Activated CD8-positive, alpha-beta memory T cell treated with anti-CD3 and anti-CD28 coated beads, Interleukin-2, amount 10 ng/mL, durations not matched to agents 7 days and 5 days (primary cell): Measurements from ENCODE around the gene ACSM2B. TPM values are rescaled to one million over a fixed set of nuclear protein-coding genes. Genes with fewer than 3 reads are reported as not detected.
"Not testable (repeated sequence)": the region's sequence is repeated elsewhere in the genome, so short reads cannot be mapped to it uniquely, and the experiment has no call there.

Experiments used
- ATAC-seq: fragments of 150-1000 bp; cut with Tn5 transposase; one replicate; pipeline ENCODE4 v1.10.0; 2021; ENCODE audit warnings: moderate library complexity
- CTCF ChIA-PET: fragments of 350-600 bp; sonication (Branson Sonifier 250); formaldehyde crosslinking; loops from one replicate; lab custom pipeline; 2021; ENCODE audit warnings: antibody characterized with exemption; lab: Charles Lee
- DNase-seq: peaks from one replicate; pipeline ENCODE4 v3.0.0-alpha.2; 2020
- H3K27ac Mint-ChIP-seq: one replicate; pipeline ENCODE4 v1.8.0; 2021; ENCODE audit warnings: mild to moderate bottlenecking, mixed read lengths
- H3K27me3 Mint-ChIP-seq: one replicate; pipeline ENCODE4 v1.8.0; 2021; ENCODE audit warnings: mixed read lengths
- H3K36me3 Mint-ChIP-seq: one replicate; pipeline ENCODE4 v1.8.0; 2021; ENCODE audit warnings: mild to moderate bottlenecking, mixed read lengths
- H3K4me1 Mint-ChIP-seq: one replicate; pipeline ENCODE4 v1.8.0; 2021; ENCODE audit warnings: mixed read lengths
- H3K4me3 Mint-ChIP-seq: one replicate; pipeline ENCODE4 v1.8.0; 2021; ENCODE audit warnings: mild to moderate bottlenecking, moderate library complexity, mixed read lengths
- H3K9me3 Mint-ChIP-seq: one replicate; pipeline ENCODE4 v1.8.0; 2022; ENCODE audit warnings: low read depth, mixed read lengths
- total RNA-seq, 2 experiments: library from RNA; stranded (reverse); gene quantifications; one replicate each; pipeline ENCODE4 v1.2.3, GENCODE V29; 2021

ACSM2B gene
- total RNA-seq, 2 experiments from 2014 or later, result 0.49 TPM; not detected in 1

DNA sequence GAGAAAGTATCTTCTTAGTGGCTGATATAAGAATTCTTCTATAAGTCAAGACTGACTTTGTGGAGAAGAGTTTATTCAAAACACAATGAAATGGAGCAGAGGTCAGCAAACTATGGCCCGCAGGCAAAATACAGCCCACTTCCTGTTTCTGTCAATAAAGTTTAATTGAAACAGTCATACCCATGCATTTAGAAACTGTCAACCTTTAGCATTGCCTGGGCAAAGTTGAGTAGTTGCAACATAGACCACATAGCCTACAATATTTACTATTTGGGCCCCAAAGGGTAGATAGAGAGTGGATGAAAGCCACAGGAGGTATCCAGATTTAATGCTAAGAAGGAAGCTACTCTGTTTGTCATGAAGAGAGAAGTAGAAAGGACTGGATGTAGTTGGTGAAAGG lies 38.0 kb downstream of the ACSM2B start:
- ATAC-seq, result no peak
- Mint-ChIP-seq H3K4me1 (peaks cover 3% of the 10 kb centered on the region), H3K27ac (no peak overlapping the region), H3K9me3 (no peaks in the 10 kb centered on the region), H3K27me3 (no peaks in the 10 kb centered on the region), H3K36me3 (no peaks in the 10 kb centered on the region), H3K4me3 (no peak overlapping the region)
- CTCF ChIA-PET, result no interaction called here
- DNase-seq, result no peak

DNA sequence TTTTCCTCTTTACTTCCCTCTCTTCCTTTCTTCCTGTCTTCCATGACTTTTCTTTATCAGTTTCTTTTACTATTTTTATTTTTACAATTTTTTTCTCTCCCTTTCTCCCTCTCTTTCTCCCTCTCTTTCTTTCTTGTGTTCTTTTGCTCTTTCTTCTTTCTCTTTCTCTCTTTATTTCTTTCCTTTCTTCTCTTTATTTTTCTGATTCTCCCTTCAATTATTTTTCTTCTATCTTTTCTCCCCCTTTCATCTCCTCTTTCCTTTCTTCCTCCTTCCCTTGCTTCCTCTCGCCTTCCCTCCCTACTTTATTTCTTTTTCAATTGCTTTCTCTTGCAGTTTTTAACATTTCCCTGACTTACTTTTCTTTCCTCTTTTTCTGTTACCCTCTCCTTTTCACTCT lies 39.5 kb downstream of the ACSM2B start:
- H3K4me3 Mint-ChIP-seq, H3K27ac Mint-ChIP-seq, H3K27me3 Mint-ChIP-seq, DNase-seq, ATAC-seq, H3K4me1 Mint-ChIP-seq, CTCF ChIA-PET, H3K36me3 Mint-ChIP-seq, H3K9me3 Mint-ChIP-seq: not testable (repeated sequence)

DNA sequence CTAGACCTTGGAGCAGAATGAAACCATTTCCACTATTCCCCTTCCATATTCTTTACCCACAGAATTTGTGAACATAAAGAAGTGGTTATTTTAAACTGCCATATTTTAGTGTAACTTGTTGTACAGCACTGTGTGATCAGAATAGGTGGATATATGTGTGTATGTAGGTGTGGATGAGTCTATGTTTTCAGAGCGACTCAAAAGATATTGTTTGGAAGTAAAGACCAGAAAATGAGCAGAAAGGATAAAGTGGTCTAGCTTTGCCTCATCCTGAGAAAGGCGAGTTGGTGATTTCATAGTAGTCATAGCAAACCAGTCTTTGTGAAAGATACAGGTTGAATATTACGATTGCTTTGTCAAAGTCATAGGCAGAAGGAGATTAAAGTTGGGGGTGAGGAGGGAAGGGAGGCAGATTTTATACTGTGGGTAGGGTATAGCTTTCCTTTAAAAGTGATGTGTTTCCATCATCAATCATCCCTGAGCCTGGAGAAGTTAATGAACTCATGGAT lies 43.8 kb downstream of the ACSM2B start:
- H3K4me1 Mint-ChIP-seq, H3K9me3 Mint-ChIP-seq, H3K27me3 Mint-ChIP-seq, DNase-seq, ATAC-seq, H3K4me3 Mint-ChIP-seq, H3K27ac Mint-ChIP-seq, CTCF ChIA-PET, H3K36me3 Mint-ChIP-seq: not testable (repeated sequence)

DNA sequence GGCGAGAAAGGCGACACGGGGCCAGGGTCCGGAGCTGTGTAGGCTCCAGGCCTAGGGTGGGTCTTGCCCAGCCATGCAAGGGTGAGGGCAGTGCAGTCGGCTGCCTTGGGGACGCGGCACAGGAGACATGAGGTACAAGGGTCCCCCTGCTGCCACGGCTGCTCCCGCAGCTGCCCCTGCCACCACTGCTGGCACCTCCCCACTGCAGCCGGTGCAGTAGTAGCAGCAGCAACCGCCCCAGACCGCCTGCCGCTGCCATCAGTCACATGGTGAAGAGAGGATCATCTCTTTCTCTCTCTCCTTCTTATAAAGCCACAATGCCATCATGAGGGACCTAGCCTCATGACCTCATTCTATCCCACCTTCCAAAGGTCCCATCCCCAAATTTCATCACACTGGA lies 44.4 kb downstream of the ACSM2B start:
- CTCF ChIA-PET, DNase-seq, H3K36me3 Mint-ChIP-seq, ATAC-seq, H3K9me3 Mint-ChIP-seq, H3K27me3 Mint-ChIP-seq, H3K4me1 Mint-ChIP-seq, H3K4me3 Mint-ChIP-seq, H3K27ac Mint-ChIP-seq: not testable (repeated sequence)

DNA sequence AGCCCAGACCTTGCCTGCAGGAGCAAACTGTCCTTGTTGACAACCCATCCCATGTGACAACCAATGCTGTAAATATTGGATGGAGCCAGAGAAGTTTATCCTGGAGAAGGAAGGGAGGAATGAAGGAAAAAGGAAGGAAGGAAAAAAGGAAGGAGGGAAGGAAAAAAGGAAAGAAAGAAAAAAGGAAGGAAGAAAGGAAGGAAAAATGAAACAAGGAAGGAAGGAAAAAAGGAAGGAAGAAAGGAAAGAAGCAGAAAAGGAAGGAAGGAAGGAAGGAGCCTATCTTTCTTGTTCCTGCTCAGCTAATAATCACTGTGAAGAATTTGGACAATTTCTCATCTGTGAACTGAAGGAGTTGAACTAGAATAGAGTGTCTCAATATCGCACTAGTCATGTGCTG lies 56.1 kb downstream of the ACSM2B start:
- CTCF ChIA-PET, result no interaction called here
- ATAC-seq (no peak), DNase-seq (no peak)
- Mint-ChIP-seq H3K4me3 (no peak overlapping the region), H3K27ac (no peak overlapping the region), H3K4me1 (no peaks in the 10 kb centered on the region), H3K27me3 (peaks cover 4% of the 10 kb centered on the region), H3K9me3 (no peaks in the 10 kb centered on the region), H3K36me3 (no peaks in the 10 kb centered on the region)

DNA sequence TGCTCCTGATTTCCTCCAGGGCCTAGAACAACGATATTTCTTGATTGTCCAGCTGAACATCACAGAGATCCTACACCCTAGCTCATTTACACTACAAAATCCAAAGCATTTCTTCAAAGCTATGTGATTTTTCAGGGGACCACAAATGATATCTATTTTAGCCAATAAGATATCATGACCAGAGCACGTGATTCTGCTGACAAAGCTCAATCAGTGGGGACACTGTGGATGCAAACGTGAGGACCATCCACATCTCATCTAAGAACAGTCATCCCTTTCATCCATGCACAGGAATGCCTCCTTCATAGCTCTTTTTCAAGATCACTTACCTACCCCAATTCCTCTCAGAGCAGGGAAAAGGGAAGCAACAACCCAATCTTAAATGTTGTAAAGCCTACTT lies 56.9 kb downstream of the ACSM2B start:
- Mint-ChIP-seq H3K4me3 (no peak overlapping the region), H3K4me1 (no peaks in the 10 kb centered on the region), H3K36me3 (no peaks in the 10 kb centered on the region), H3K9me3 (no peaks in the 10 kb centered on the region), H3K27me3 (peaks cover 4% of the 10 kb centered on the region), H3K27ac (no peak overlapping the region)
- CTCF ChIA-PET, result no interaction called here
- DNase-seq (no peak), ATAC-seq (no peak)

DNA sequence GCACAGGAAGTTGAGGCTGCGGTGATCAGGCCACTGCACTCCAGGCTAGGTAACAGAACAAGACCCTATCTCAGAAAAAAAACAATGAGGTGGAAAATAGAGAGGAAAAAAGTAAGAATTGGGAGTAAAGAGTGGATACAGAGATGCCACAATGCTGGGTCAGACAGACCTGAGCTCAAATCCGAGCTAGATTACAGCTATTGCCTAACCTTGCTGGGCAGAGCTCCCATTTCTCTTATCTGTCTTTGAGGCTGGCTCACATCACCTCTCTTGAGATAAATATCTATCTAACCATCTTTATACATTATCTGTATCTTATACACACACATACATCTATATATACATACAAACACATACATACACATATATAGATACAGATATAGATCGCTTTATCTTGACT lies 59.0 kb downstream of the ACSM2B start:
- CTCF ChIA-PET, result no interaction called here
- peaks cover 9% of the 10 kb centered on the region for H3K27me3 Mint-ChIP-seq
- no peaks in the 10 kb centered on the region for H3K4me1 Mint-ChIP-seq
- H3K36me3 Mint-ChIP-seq, result no peaks in the 10 kb centered on the region
- no peak overlapping the region for H3K27ac Mint-ChIP-seq
- no peak for ATAC-seq
- H3K4me3 Mint-ChIP-seq, result no peak overlapping the region
- DNase-seq, result no peak
- no peaks in the 10 kb centered on the region for H3K9me3 Mint-ChIP-seq

DNA sequence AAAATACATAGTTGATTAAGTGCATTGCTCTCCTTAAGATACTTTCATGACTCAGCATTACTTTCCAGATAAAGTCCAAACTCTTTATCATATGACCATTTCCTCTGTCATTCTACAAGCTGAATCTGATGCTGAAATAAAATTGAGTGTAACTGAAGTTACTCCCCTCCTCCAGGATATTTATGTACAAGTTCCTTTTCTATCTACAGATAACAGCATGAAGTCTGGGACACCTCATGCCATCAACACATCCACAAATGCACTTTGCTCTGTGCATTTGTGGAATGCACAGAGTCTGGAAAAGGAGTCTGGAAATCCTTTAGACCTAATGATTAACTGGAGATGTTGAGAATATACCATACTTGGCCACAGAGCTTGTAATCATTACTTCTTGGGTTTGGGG lies 60.5 kb downstream of the ACSM2B start:
- no peaks in the 10 kb centered on the region for H3K4me1 Mint-ChIP-seq
- no peak for ATAC-seq
- no peaks in the 10 kb centered on the region for H3K36me3 Mint-ChIP-seq
- DNase-seq, result no peak
- peaks cover 9% of the 10 kb centered on the region for H3K27me3 Mint-ChIP-seq
- no peaks in the 10 kb centered on the region for H3K9me3 Mint-ChIP-seq
- H3K4me3 Mint-ChIP-seq, result no peak overlapping the region
- CTCF ChIA-PET, result no interaction called here
- H3K27ac Mint-ChIP-seq, result no peak overlapping the region

DNA sequence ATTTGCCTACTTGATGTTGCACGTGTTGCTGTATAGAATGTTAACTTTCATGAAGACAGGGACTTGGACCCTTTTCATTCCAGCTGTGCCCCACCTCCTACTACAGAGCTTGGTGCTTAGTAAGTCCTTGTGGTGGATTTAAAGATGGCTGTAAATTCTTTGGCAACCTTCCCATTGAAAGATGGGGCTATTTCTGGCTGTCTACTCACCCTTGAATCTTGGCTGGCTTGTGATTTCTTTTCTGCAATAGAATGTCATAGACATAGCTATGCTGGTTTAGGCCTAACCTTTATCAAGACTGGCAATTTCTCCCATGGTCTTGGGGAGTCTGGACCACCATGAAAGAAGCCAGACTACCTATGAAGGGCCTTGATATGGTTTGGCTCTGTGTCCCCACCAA lies 65.8 kb downstream of the ACSM2B start:
- Mint-ChIP-seq H3K27ac (no peak overlapping the region), H3K4me1 (no peaks in the 10 kb centered on the region), H3K27me3 (peaks cover 5% of the 10 kb centered on the region), H3K4me3 (no peak overlapping the region), H3K36me3 (no peaks in the 10 kb centered on the region), H3K9me3 (peaks cover 13% of the 10 kb centered on the region)
- DNase-seq (no peak), ATAC-seq (no peak)
- CTCF ChIA-PET, result no interaction called here

DNA sequence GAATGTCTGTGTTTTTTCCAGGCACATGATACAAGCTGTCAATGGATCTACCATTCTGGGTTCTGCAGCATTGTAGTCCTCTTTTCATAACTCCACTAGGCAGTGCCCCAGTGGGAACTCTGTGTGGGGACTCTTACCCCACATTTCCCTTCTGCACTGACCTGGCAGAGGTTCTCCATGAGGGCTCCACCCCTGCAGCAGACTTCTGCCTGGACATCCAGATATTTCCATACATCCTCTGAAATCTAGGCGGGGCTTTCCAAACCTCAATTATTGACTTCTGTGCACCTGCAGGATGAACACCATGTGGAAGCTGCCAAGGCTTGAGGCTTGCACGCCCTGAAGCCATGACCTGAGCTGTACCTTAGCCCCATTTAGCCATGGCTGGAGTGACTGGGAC lies 68.9 kb downstream of the ACSM2B start:
- DNase-seq (no peak), ATAC-seq (no peak)
- Mint-ChIP-seq H3K36me3 (no peaks in the 10 kb centered on the region), H3K27me3 (no peaks in the 10 kb centered on the region), H3K27ac (no peak overlapping the region), H3K4me1 (no peaks in the 10 kb centered on the region), H3K4me3 (no peak overlapping the region), H3K9me3 (peaks cover 13% of the 10 kb centered on the region)
- CTCF ChIA-PET, result no interaction called here

DNA sequence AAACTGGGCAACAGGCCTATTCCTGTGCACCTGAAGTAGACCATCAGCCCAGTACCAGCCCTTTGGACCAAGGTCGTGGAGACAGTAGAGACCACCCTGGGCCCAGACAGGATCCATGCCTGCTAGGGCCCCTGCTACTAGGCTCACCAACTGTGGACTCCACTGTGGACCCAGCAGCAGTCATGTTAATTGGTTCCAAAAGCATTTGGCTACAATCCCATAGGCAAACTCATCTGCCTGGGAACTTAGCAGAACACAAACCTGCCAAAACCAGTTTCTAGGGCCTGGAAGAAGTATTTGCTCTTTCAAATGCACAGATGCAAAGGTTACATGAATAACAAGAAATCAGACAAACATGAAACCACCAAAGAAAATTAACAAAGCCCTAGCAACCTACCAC lies 71.7 kb downstream of the ACSM2B start:
- Mint-ChIP-seq H3K9me3 (peaks cover 13% of the 10 kb centered on the region), H3K4me3 (no peak overlapping the region), H3K27me3 (no peaks in the 10 kb centered on the region), H3K36me3 (no peaks in the 10 kb centered on the region), H3K27ac (no peak overlapping the region), H3K4me1 (no peaks in the 10 kb centered on the region)
- DNase-seq (no peak), ATAC-seq (no peak)
- CTCF ChIA-PET, result no interaction called here

DNA sequence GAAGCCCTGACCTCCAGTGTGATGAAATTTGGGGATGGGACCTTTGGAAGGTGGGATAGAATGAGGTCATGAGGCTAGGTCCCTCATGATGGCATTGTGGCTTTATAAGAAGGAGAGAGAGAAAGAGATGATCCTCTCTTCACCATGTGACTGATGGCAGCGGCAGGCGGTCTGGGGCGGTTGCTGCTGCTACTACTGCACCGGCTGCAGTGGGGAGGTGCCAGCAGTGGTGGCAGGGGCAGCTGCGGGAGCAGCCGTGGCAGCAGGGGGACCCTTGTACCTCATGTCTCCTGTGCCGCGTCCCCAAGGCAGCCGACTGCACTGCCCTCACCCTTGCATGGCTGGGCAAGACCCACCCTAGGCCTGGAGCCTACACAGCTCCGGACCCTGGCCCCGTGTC lies 84.7 kb downstream of the ACSM2B start:
- CTCF ChIA-PET, DNase-seq, ATAC-seq, H3K27ac Mint-ChIP-seq, H3K27me3 Mint-ChIP-seq, H3K9me3 Mint-ChIP-seq, H3K4me3 Mint-ChIP-seq, H3K36me3 Mint-ChIP-seq, H3K4me1 Mint-ChIP-seq: not testable (repeated sequence)

DNA sequence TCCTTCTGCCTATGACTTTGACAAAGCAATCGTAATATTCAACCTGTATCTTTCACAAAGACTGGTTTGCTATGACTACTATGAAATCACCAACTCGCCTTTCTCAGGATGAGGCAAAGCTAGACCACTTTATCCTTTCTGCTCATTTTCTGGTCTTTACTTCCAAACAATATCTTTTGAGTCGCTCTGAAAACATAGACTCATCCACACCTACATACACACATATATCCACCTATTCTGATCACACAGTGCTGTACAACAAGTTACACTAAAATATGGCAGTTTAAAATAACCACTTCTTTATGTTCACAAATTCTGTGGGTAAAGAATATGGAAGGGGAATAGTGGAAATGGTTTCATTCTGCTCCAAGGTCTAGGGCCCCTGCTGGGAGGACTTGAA lies 85.2 kb downstream of the ACSM2B start:
- DNase-seq, ATAC-seq, H3K27me3 Mint-ChIP-seq, CTCF ChIA-PET, H3K27ac Mint-ChIP-seq, H3K36me3 Mint-ChIP-seq, H3K9me3 Mint-ChIP-seq, H3K4me1 Mint-ChIP-seq, H3K4me3 Mint-ChIP-seq: not testable (repeated sequence)
